NT2/D1 (cell line): Measurements from ENCODE around the gene HINFP.

Experiments used
- SUZ12 ChIP-seq: IDR thresholded peaks from 2 replicates; pipeline ENCODE4 v1.6.1; 2011; ENCODE audit not compliant: insufficient read length, insufficient read depth; ENCODE audit errors: extremely low read depth
- YY1 ChIP-seq: IDR thresholded peaks from 2 replicates; pipeline ENCODE4 v1.6.1; 2011; ENCODE audit not compliant: insufficient read length, insufficient read depth
- ZNF274 ChIP-seq: IDR thresholded peaks from 2 replicates; pipeline ENCODE4 v1.6.1; 2011; ENCODE audit warnings: mild to moderate bottlenecking, low read depth, low read length

GRCh38 chr11:119116601-119117000 lies 4.8 kb upstream of the HINFP start:
- TF ChIP-seq ZNF274 (no peak), YY1 (no peak), SUZ12 (no peak)
